GM12891 (cell line): ENCODE measurements around the gene PLXNC1.

ENCODE experiments used
- DNase-seq: peaks from one replicate; pipeline ENCODE4 v3.0.0; 2011; ENCODE audit warnings: low spot score; ENCODE audit not compliant: insufficient read length
- FAIRE-seq: peaks from 2 replicates; lab custom pipeline; 2011; peaks lifted over from hg19 to GRCh38; lab: Jason Lieb, UNC
- PAX5 ChIP-seq: IDR thresholded peaks from 2 replicates; pipeline ENCODE4 v1.6.1; 2011; ENCODE audit warnings: low read length, moderate library complexity, mild to moderate bottlenecking; ENCODE audit not compliant: insufficient read depth, severe bottlenecking
- POLR2A ChIP-seq: IDR thresholded peaks from 2 replicates; pipeline ENCODE4 v1.6.1; 2011; ENCODE audit warnings: low read depth, low read length, control low read depth
- POLR2AphosphoS5 ChIP-seq: IDR thresholded peaks from 2 replicates; pipeline ENCODE4 v1.6.1; 2011; ENCODE audit warnings: low read depth, low read length, control low read depth
- POU2F2 ChIP-seq: IDR thresholded peaks from 2 replicates; pipeline ENCODE4 v1.6.1; 2011; ENCODE audit warnings: low read depth, mild to moderate bottlenecking, control low read depth, low read length, moderate library complexity
- SPI1 ChIP-seq: IDR thresholded peaks from 2 replicates; pipeline ENCODE4 v1.6.1; 2011; ENCODE audit warnings: low read depth, low read length, control low read depth
- TAF1 ChIP-seq: IDR thresholded peaks from 2 replicates; pipeline ENCODE4 v1.6.1; 2011; ENCODE audit warnings: low read depth, low read length, control low read depth

PLXNC1 gene

GRCh38 chr12:94220804-94221203 lies 72.4 kb downstream of the PLXNC1 start:
- DNase-seq: no peak
- TF ChIP-seq POLR2AphosphoS5 (no peak), PAX5 (no peak), POU2F2 (no peak), POLR2A (no peak), TAF1 (no peak), SPI1 (no peak)
- no peak for FAIRE-seq

- FAIRE-seq: peak; percentile 72
Measured at GRCh38 chr12:94222351-94223084, 74.1 kb downstream of the PLXNC1 start.

GRCh38 chr12:94223842-94224241 lies 75.5 kb downstream of the PLXNC1 start:
- FAIRE-seq (no peak), DNase-seq (no peak)
- no peak for TF ChIP-seq POLR2AphosphoS5
- no peak for TF ChIP-seq TAF1
- TF ChIP-seq PAX5: no peak
- TF ChIP-seq SPI1: no peak
- no peak for TF ChIP-seq POU2F2
- no peak for TF ChIP-seq POLR2A

More at GRCh38 chr12:94222351-94223084, 74.1 kb downstream of the PLXNC1 start:
- no peak for DNase-seq
- TF ChIP-seq POU2F2 (no peak), SPI1 (peak; percentile 92)

- no peak for DNase-seq
- no peak for FAIRE-seq
- no peak for TF ChIP-seq TAF1
- TF ChIP-seq POLR2A: no peak
- no peak for TF ChIP-seq PAX5
- TF ChIP-seq POU2F2: no peak
- TF ChIP-seq SPI1: no peak
- no peak for TF ChIP-seq POLR2AphosphoS5
Measured at GRCh38 chr12:94225506-94225905, 77.1 kb downstream of the PLXNC1 start.

- DNase-seq (no peak), FAIRE-seq (peak; percentile 31)
- no peak for TF ChIP-seq TAF1
- TF ChIP-seq POLR2AphosphoS5: no peak
Measured at GRCh38 chr12:94225947-94226630, 77.7 kb downstream of the PLXNC1 start.

- DNase-seq (no peak), FAIRE-seq (peak; percentile 61)
- TF ChIP-seq PAX5 (no peak), SPI1 (peak; percentile 71)
Measured at GRCh38 chr12:94227066-94227465, 78.7 kb downstream of the PLXNC1 start.

GRCh38 chr12:94228488-94228907 lies 80.1 kb downstream of the PLXNC1 start:
- TF ChIP-seq SPI1 (0 out of 2 replicates have a peak, but pooled peaks have one; percentile 20), POU2F2 (no peak)
- DNase-seq (no peak), FAIRE-seq (peak; percentile 66)

GRCh38 chr12:94229902-94230301 lies 81.5 kb downstream of the PLXNC1 start:
- FAIRE-seq (no peak), DNase-seq (no peak)
- TF ChIP-seq POLR2A: no peak

- no peak for DNase-seq
- peak; percentile 85 for FAIRE-seq
Measured at GRCh38 chr12:94230357-94230905, 82.1 kb downstream of the PLXNC1 start.

GRCh38 chr12:94231709-94232108 lies 83.3 kb downstream of the PLXNC1 start:
- TF ChIP-seq POLR2AphosphoS5: no peak
- no peak for TF ChIP-seq SPI1
- DNase-seq (no peak), FAIRE-seq (peak; percentile 5)

More at GRCh38 chr12:94230357-94230905, 82.1 kb downstream of the PLXNC1 start:
- TF ChIP-seq SPI1: no peak
- TF ChIP-seq PAX5: no peak
- no peak for TF ChIP-seq POLR2AphosphoS5

GRCh38 chr12:94235848-94236247 lies 87.5 kb downstream of the PLXNC1 start:
- DNase-seq: no peak
- TF ChIP-seq PAX5: no peak
- TF ChIP-seq POLR2AphosphoS5: no peak
- TF ChIP-seq SPI1: no peak
- no peak for TF ChIP-seq TAF1
- TF ChIP-seq POU2F2: no peak
- no peak for TF ChIP-seq POLR2A
- no peak for FAIRE-seq
